CD4-positive, alpha-beta T cell (primary cell): ENCODE results near the gene CPEB2. TPM values are rescaled to one million over a fixed set of nuclear protein-coding genes. Genes with fewer than 3 reads are reported as not detected.

Experiments
- ATAC-seq: fragments of 200-7000 bp; cut with Tn5 transposase; one replicate; pipeline ENCODE4 v1.10.0; 2022; ENCODE audit warnings: mild to moderate bottlenecking; ENCODE audit not compliant: poor library complexity
- CTCF ChIA-PET: fragments of 350-600 bp; sonication (Branson Sonifier 250); formaldehyde crosslinking; loops from one replicate; lab custom pipeline; 2021; ENCODE audit warnings: antibody characterized with exemption, inconsistent platforms; lab: Charles Lee
- POLR2A ChIA-PET: fragments of 350-600 bp; sonication (Branson Sonifier 250); formaldehyde crosslinking; loops from one replicate; lab custom pipeline; 2021; ENCODE audit warnings: antibody characterized with exemption, inconsistent platforms; lab: Charles Lee
- DNase-seq, 14 experiments: peaks; one replicate each; pipeline ENCODE4 v3.0.0-alpha.2; 2013 to 2020; ENCODE audit warnings: mixed read lengths in 2 of 14
- H3K27ac ChIP-seq, 2 donors: one replicate each; pipeline versions ENCODE4 v1.5.1 to v1.7.0; 2013; ENCODE audit warnings: low read length in 2 of 2, low read depth in 1 of 2, mild to moderate bottlenecking in 1 of 2
- H3K27me3 ChIP-seq, 2 experiments: 1 replicate in 1 of 2; 2 replicates in 1 of 2; pipeline versions ENCODE4 v1.6.1 to v1.7.0; 2013; ENCODE audit warnings: low read length in 2 of 2, control low read depth in 1 of 2, mild to moderate bottlenecking in 1 of 2, moderate library complexity in 1 of 2; ENCODE audit not compliant: insufficient read depth in 2 of 2, control insufficient read depth in 1 of 2
- H3K36me3 ChIP-seq: one replicate; pipeline ENCODE4 v1.6.1; 2013; ENCODE audit warnings: low read length, control low read depth; ENCODE audit not compliant: insufficient read depth
- H3K4me1 ChIP-seq: one replicate; pipeline ENCODE4 v1.6.1; 2013; ENCODE audit warnings: low read length, control low read depth; ENCODE audit not compliant: insufficient read depth
- H3K4me3 ChIP-seq: one replicate; pipeline ENCODE4 v1.5.1; 2013; ENCODE audit warnings: mild to moderate bottlenecking, low read length, moderate library complexity
- H3K9me3 ChIP-seq, 2 experiments: 1 replicate in 1 of 2; 2 replicates in 1 of 2; pipeline versions ENCODE4 v1.6.1 to v1.7.0; 2013; ENCODE audit warnings: low read length in 2 of 2, mild to moderate bottlenecking in 2 of 2, control low read depth in 1 of 2, moderate library complexity in 1 of 2; ENCODE audit not compliant: control insufficient read depth in 1 of 2, insufficient read depth in 1 of 2
- H3K27ac Mint-ChIP-seq: one replicate; pipeline ENCODE4 v1.8.0; 2020; ENCODE audit warnings: mixed read lengths
- H3K27me3 Mint-ChIP-seq: one replicate; pipeline ENCODE4 v1.8.0; 2021; ENCODE audit warnings: mixed read lengths
- H3K36me3 Mint-ChIP-seq: one replicate; pipeline ENCODE4 v1.8.0; 2021; ENCODE audit warnings: low read depth, mixed read lengths
- H3K4me1 Mint-ChIP-seq: one replicate; pipeline ENCODE4 v1.8.0; 2021; ENCODE audit warnings: low read depth, mixed read lengths
- H3K4me3 Mint-ChIP-seq: one replicate; pipeline ENCODE4 v1.8.0; 2020; ENCODE audit warnings: mild to moderate bottlenecking, mixed read lengths
- H3K9me3 Mint-ChIP-seq: one replicate; pipeline ENCODE4 v1.8.0; 2020; ENCODE audit warnings: mixed read lengths
- intact Hi-C, 2 experiments: fragments of 100-400 bp; cut with DNase I in 1 of 2; cut with micrococcal nuclease in 1 of 2; formaldehyde crosslinking; loops; one replicate each; pipeline versions ENCODE4 v1.15.1 to v1.9.0; 2023 to 2025; cut with DNase I, micrococcal nuclease
- total RNA-seq, 174 experiments: library from RNA in 2 of 174; stranded (reverse) in 2 of 174; gene quantifications; one replicate each; pipeline ENCODE4 v1.2.3 and lab custom pipeline; 2021 to 2026
- TF ChIP-seq, protein P1 (sequence below): fragments of 200-600 bp; IDR thresholded peaks from one replicate; pipeline ENCODE4 v1.8.0; 2022; ENCODE audit warnings: antibody characterized with exemption, mild to moderate bottlenecking

CPEB2 gene
- total RNA-seq, 2 experiments from 2014 or later: 26.4 to 27.0 TPM

DNA sequence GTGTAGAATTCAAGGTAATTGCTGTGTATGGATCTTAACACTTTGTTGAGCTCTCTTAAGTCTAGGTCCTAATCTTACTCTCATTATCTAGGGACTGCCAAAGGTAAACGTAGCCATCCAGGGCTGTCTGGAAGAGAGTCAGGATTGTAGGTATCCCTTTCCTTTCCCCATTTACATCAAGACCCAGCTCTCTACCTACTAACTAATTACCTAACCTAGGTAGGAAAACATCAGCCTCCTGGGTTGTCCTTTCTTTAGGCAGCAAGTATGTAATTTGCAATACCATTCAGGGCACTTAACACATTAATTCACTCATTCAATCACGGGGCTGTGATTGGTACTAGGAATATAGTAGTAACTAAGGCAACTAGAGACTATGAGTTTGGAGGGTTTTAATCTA lies 15.2 kb upstream of the CPEB2 start:
- POLR2A ChIA-PET: interaction anchor here (1.7 kb wide), 1 partner anchor 14 kb away, joined by 4 read pairs; no protein-coding TSS in a partner anchor

DNA sequence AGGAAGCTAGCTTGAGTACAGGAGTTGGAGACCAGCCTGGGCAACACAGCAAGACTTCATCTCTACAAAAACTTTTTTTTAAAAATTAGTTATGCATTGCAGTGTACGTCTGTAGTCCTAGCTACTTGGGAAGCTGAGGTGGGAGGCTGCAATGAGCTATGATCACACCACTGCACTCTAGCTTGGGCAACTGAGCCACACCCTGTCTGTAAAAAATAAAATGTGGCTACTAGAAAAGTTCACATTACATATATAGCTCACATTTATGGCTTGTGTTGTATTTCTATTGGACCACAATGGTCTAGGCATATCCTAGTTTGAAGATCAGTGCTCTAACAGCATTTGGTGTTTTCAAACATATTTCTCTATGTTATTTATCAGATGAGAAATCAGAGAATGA lies 11.8 kb upstream of the CPEB2 start:
- Histone ChIP-seq H3K4me1 (no peaks in the 10 kb centered on the region), H3K9me3 (no peaks in the 10 kb centered on the region), H3K27ac (no peak overlapping the region), H3K36me3 (no peaks in the 10 kb centered on the region), H3K27me3 (no peaks in the 10 kb centered on the region), H3K4me3 (no peak overlapping the region)
- intact Hi-C loops: loop anchor here in 1 of 2 experiments (10.0 kb wide), 1 partner anchor 414 kb away; no protein-coding TSS in a partner anchor
- Mint-ChIP-seq H3K4me3 (no peak overlapping the region), H3K36me3 (no peaks in the 10 kb centered on the region), H3K27me3 (peaks cover 17% of the 10 kb centered on the region), H3K9me3 (no peaks in the 10 kb centered on the region), H3K4me1 (no peaks in the 10 kb centered on the region), H3K27ac (no peak overlapping the region)
- TF ChIP-seq, protein P1, sequence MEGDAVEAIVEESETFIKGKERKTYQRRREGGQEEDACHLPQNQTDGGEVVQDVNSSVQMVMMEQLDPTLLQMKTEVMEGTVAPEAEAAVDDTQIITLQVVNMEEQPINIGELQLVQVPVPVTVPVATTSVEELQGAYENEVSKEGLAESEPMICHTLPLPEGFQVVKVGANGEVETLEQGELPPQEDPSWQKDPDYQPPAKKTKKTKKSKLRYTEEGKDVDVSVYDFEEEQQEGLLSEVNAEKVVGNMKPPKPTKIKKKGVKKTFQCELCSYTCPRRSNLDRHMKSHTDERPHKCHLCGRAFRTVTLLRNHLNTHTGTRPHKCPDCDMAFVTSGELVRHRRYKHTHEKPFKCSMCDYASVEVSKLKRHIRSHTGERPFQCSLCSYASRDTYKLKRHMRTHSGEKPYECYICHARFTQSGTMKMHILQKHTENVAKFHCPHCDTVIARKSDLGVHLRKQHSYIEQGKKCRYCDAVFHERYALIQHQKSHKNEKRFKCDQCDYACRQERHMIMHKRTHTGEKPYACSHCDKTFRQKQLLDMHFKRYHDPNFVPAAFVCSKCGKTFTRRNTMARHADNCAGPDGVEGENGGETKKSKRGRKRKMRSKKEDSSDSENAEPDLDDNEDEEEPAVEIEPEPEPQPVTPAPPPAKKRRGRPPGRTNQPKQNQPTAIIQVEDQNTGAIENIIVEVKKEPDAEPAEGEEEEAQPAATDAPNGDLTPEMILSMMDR: no peak
- ChIA-PET POLR2A (no interaction called here), CTCF (interaction anchor here (1.2 kb wide), 1 partner anchor 15 kb away, joined by 3 read pairs; no protein-coding TSS in a partner anchor)
- DNase-seq (no peak), ATAC-seq (no peak)

More for the DNA sequence above, 15.2 kb upstream of the CPEB2 start:
- Mint-ChIP-seq H3K27me3 (peaks cover 13% of the 10 kb centered on the region), H3K9me3 (no peaks in the 10 kb centered on the region), H3K36me3 (no peaks in the 10 kb centered on the region), H3K27ac (no peak overlapping the region), H3K4me1 (no peaks in the 10 kb centered on the region), H3K4me3 (no peak overlapping the region)
- no peak for DNase-seq
- Histone ChIP-seq H3K27me3 (no peaks in the 10 kb centered on the region), H3K27ac (no peak overlapping the region), H3K9me3 (no peaks in the 10 kb centered on the region), H3K36me3 (no peaks in the 10 kb centered on the region), H3K4me3 (no peak overlapping the region), H3K4me1 (no peaks in the 10 kb centered on the region)
- intact Hi-C loops: no loop called here
- CTCF ChIA-PET: interaction anchor here (1.1 to 1.3 kb wide), 2 partner anchors 14 to 23 kb away, joined by 3 read pairs; no protein-coding TSS in a partner anchor
- TF ChIP-seq, protein P1: no peak
- ATAC-seq: no peak

DNA sequence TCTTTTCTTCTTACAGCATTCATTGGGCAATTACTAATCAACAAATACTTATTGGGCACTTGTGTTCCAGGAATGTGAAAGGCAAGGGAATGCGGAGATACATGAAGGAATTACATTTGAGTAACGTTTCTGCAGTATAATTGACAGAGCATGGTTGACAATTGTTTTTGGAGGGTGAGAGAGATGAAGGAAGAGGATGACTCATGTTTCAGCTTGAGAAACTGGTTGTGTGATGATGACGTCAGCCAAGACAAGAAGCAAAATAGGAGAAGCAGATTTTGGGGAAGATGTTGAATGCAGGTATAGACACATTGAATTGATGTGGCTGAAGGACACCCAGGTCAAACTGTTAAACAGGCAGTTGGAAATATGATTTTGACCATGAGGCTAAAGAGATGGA lies 8.0 kb upstream of the CPEB2 start:
- DNase-seq (peak in 2 of 14 experiments; percentile 47 to 51), ATAC-seq (no peak)
- Histone ChIP-seq H3K27ac (no peak overlapping the region), H3K4me1 (no peaks in the 10 kb centered on the region), H3K4me3 (no peak overlapping the region), H3K27me3 (no peaks in the 10 kb centered on the region), H3K9me3 (no peaks in the 10 kb centered on the region), H3K36me3 (no peaks in the 10 kb centered on the region)
- no peaks in the 10 kb centered on the region for H3K9me3 Mint-ChIP-seq
- H3K36me3 Mint-ChIP-seq: no peaks in the 10 kb centered on the region
- H3K27me3 Mint-ChIP-seq: peaks cover 7% of the 10 kb centered on the region
- TF ChIP-seq, protein P1: no peak
- intact Hi-C loops: loop anchor here in 1 of 2 experiments (10.0 kb wide), 1 partner anchor 411 kb away; no protein-coding TSS in a partner anchor
- H3K4me3 Mint-ChIP-seq: no peak overlapping the region
- ChIA-PET CTCF (no interaction called here), POLR2A (no interaction called here)
- H3K4me1 Mint-ChIP-seq: no peaks in the 10 kb centered on the region
- H3K27ac Mint-ChIP-seq: no peak overlapping the region
